ENCODE measurements around the gene LMTK2.

DNA sequence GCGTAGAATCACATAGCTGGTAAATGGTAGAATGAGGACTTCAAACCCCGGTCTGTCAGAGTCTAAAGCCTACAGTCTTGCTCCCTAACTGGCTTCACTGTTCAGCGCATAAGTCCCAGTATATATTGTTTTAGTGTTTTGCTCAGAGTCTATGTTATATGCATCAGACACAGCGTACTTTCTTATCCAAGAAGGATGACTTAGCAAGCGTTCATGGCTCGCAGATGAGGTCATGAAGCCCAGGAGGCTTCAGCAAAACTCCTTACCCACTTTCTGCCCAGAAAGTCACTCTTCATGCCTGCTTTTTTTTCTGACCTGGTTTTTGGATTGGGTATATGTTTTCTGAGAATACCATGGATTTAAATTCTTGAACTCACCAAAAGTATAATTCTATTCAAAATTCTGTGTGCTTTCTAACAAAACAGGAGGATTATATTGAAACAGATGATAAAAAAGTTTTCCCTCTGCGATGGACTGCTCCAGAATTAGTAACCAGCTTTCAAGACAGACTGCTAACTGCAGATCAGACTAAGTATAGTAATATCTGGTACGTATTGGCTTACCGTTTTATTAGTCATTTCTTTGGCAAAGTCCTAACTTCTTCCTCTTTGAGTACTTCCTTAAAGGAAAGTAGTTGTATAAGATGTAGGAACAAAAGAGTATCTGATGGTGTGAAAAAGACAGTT lies 79.9 kb downstream of the LMTK2 start:
- TF ChIP-seq, protein P1, sequence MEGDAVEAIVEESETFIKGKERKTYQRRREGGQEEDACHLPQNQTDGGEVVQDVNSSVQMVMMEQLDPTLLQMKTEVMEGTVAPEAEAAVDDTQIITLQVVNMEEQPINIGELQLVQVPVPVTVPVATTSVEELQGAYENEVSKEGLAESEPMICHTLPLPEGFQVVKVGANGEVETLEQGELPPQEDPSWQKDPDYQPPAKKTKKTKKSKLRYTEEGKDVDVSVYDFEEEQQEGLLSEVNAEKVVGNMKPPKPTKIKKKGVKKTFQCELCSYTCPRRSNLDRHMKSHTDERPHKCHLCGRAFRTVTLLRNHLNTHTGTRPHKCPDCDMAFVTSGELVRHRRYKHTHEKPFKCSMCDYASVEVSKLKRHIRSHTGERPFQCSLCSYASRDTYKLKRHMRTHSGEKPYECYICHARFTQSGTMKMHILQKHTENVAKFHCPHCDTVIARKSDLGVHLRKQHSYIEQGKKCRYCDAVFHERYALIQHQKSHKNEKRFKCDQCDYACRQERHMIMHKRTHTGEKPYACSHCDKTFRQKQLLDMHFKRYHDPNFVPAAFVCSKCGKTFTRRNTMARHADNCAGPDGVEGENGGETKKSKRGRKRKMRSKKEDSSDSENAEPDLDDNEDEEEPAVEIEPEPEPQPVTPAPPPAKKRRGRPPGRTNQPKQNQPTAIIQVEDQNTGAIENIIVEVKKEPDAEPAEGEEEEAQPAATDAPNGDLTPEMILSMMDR (IDR thresholded peaks at IDR 0.05; ENCODE audit: insufficient read depth, low read length, poor library complexity, severe bottlenecking): no peak
- TF ChIP-seq EZH2phosphoT487 (conservative IDR thresholded peaks at IDR 0.05; ENCODE audit: low read length): no peak

Data from SU-DHL-6 (cell line).